GM21381 (cell line): ENCODE results near the gene TNFAIP8L1.
A peak's percentile ranks its signal among the peaks of the same experiment; 100 is the strongest.

ENCODE experiments used
- ATAC-seq: cut with Tn5 transposase; IDR thresholded peaks from one replicate; pipeline ENCODE4 v1.9.1; 2021; ENCODE audit warnings: mild to moderate bottlenecking, moderate library complexity; ENCODE audit not compliant: unreplicated experiment

The TNFAIP8L1 gene

DNA sequence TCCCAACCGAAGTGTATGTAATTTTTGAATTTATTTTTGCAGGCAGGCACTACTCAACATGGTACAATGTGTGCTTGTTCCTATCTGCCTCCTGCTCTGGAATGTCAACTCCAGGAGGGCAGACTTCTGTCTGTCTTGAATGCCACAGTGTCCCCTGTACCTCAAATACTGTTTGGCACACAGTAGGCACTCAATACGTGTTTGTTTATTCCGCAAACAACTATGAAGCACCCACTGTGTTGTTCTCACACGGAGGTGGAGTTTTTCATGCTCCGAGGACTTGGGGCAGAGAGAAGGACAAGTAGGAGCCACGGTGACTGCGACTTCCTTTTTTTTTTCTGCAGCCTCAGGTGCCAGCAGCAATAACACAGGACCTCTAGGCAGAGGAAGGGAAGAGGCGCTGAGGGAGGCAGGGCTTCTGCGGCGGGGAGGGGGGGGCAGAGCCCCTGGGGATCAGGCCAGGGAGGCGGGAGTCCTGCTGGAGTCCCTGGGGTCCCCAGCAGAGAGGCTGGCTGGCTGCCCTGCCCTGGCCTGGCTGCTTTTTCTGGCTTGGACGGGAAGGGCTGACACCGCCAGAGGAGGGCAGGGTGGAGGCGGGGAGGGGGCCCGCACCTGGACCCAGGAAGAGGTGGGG is 29.3 kb upstream of the TNFAIP8L1 start:
- no peak for ATAC-seq

DNA sequence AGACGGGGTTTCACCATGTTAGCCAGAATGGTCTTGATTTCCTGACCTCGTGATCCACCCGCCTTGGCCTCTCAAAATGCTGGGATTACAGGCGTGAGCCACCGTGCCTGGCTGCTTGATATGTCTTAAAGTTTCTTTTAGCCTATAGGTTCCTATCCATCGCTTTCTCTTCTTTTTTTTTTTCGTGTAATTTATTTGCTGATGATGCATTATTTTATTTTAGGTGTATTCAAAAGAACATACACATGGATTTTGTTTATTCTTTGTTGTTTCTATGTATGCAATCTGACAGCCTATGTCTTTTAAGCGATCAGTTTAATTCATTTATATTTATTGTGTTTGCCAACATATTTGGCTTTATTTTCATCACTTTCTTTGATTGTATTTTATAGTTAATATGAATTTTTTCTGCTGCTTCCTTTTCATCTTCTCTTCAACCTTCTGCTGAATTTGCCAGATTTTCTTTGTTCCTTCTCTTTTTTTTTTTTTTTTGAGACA is 26.0 kb upstream of the TNFAIP8L1 start:
- no peak for ATAC-seq

DNA sequence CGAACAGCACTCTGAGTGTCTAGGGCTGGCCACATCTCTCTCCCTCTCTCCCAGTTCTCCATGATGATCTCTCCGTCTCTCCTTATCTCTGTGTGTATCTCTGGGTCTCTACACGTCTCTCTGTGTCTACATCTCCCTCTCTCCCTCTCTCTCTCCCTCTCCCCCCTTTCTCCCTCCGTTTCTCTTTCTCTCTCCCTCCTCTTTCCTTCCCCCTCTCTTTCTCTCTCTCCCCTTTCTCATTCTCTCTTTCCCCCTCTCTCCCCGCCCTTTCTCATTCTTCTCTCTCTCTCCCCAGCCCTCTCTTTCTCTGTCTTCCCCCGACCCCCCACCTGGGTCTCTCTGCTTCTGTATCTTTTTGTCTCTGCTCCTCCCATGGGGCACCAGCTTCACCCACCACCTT is 21.3 kb upstream of the TNFAIP8L1 start:
- ATAC-seq, result no peak

DNA sequence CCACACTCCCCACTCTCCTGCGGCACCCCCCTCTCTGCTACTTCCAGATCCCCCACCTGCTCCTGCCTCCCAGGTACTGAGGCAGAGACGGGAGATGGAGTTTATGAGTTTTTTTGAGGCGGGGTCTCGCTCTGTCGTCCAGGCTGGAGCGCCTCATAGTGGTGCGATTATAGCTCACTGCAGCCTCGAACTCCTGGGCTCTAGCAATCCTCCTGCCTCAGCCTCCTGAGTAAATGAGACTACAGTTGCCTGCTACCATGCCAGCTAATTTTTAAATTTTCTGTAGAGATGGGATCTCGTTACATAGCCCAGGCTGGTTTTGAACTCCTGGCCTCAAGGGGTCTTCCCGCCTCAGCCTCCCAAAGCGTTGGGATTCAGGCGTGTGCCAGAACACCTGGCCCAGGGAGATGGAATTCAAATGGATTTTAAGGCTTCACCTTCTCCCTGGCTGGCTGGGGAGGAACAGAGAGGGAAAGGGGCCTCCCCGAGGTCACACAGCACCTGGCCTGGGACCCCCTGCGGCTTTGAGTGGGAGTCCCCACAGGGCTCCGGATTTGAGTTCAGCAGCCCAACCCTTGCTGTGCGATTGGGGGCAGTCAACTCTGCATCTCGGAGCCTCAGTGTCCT is 19.5 kb upstream of the TNFAIP8L1 start:
- no peak for ATAC-seq

DNA sequence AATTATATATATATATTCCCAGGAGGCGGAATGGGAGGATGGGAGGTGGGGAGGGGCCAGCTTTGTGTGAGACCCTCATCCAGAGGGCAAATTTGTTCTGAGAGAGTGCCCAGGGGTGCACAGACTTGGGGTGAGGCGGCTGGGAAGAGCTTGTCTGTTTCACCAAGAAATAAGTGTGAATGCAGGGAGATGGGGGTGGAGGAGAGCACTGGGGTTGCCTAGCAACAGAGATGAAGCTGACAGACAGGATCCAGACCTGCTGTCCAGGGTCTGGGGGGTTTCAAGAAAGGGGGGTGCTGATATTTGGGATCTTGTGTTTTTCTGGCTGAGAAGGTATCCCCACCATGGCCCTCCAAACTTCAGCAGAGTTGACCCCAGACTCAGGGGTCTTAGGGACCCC is 18.6 kb upstream of the TNFAIP8L1 start:
- ATAC-seq, result no peak

DNA sequence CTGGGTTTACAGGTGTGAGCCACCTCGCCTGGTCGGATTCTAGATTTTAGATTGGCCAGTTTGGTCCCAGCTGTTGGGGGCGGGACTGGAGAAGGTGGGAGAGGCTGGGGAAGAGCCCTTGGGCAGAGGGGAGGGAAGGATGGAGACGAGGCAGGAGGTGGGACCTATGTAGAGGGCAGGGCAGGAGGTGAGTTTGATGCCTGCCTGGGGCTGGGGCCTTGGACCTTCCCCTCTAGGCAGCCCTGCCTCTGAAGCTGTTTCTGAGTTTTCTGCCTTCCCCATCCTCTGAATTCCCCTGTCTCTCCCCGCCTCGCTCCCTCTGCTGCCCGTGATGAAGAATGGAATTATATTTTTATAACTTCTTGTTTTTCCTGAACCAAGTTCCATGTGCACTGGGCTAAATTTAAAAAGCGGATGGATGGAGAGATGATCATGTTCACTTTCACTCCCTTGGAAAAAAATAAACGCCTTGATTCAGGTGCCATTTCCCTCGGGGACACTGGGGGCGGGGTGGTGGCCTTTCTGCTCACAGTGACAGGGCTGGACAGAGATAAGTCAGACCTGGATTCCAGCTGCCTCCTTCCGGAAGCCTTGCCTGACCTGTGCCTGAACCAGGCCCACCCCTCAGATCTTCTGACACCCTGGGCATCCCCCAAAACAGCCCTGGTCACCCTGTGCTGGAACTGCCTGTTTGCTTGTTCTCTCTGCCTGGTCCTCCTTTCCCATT is 16.5 kb upstream of the TNFAIP8L1 start:
- ATAC-seq, result no peak

DNA sequence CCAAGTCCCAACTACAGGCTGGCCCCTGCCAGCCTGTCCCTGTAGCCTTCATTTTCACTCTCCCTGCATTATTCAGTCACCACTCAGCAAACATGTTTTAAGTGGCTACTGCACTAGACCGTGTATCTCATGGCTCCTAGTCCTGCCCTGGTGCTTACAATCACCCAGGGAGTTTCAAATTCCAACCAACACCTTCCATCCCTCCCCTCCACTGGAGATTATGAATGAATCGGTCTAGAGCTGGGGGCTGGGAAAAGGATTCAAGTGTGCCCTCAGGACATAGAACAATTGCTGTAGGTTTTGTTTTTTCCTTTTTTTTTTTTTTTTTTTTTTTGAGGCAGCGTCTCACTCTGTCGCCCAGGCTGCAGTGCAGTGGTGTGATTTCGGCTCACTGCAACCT is 15.0 kb upstream of the TNFAIP8L1 start:
- no peak for ATAC-seq

DNA sequence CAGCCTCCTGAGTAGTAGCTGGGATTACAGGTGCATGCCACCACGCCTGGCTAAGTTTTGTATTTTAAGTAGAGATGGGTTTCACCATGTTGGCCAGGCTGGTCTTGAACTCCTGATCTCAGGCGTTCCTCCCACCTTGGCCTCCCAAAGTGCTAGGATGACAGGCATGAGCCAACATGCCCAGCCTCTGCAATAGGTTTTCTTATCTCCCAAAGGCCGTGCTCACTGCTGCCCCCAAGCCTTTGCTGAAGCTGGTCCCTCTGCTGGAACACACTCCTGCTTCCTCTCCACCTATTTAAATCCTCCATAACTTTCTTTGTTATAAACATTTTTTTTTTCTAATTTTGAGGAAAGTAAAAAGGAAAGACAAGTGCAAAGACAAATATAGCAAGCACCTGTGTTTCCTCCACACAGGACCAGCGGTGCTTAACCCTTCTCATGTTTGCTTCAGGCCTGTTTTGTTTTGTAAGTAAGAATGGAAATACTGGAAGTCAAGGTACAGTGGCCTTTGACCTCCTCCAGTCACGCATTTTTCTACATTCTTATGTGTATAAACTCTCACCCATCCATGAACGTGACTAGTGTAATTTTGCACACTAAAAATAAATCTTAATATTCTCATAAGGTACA is 14.5 kb upstream of the TNFAIP8L1 start:
- no peak for ATAC-seq

DNA sequence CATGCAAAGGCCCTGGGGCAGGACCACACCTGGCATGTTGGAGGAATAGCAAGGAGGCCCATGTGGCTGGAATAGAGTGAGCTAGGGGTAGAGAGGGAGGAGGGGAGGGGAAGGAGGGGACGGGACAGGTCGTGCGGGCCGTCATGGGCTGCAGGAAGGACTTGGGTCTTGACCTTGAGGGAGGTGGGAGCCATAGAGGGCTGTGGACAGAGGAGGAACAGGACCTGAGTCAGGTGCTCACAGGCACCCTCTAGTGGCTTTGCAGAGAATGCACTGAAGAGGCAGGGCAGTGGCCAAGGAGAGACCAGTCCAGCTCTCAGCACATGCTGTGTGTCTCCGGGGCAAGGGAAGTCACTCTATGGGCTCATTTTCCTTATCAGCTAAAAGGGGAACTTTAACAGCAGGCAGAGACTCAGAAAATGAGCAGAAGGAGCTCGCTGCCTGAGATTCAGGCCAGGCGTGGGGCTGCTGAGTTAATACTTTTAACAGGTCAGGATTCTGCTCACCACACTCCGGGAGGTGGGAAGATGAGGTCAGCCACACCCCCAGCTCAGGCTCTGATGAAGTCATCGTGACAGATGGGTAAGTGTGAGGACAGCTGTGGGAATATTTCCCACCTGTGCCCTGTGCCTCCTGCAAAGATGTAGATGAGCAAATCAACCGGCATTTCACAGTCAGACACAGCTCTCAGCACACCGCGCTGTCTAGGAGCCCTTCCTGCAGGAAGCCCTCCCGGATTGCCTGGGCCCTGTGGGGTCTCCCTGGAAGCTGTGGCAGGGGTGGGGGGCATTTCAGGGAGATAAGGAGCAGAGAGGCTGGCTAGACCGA is 6.0 kb upstream of the TNFAIP8L1 start:
- ATAC-seq, result no peak

DNA sequence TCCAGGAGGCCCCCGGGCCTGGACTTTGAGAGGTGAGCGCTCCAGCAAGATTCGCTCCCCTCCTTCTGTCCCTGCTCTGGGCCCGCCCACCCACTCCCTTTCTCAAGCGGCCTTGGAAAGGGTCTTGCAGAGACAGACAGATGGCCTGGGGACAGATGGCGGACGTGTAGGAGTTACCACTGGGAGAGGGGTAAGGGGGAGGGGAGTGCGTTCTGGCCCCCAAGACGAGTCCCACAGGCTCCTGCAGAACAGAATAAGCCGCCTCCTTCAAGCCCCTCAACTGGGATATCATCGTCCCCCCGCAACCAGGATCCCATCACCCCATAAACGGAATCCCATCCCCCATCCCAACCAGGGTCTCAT is 3.6 kb upstream of the TNFAIP8L1 start:
- ATAC-seq, result no peak

DNA sequence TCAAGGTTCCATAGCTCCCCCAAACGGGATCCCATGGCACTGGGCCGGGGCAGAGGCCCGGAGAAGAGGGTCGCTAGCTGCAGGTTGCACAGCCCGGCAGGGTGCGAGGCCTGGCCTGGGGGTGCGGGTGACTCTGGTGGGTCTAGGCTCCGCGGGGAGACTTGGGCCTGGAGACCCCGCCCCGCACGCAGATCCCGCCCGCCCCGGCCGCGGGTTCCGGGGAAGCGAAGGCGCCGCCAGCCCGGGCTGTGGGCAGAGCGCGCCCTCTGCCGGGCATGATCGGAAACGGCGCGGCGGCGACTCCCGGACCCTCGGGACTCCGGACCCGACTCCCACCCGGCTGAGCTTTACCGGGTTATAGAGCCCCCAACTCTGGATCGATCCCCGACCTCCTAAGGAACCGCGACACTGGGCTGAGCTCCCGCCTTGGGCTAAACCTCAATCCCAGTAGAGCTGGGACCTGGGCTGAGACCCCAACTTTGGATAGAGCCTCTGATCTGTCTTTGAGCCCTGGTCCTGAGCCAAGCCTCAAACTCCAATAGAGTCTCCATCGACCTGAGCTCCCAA is 3.1 kb upstream of the TNFAIP8L1 start:
- no peak for ATAC-seq

DNA sequence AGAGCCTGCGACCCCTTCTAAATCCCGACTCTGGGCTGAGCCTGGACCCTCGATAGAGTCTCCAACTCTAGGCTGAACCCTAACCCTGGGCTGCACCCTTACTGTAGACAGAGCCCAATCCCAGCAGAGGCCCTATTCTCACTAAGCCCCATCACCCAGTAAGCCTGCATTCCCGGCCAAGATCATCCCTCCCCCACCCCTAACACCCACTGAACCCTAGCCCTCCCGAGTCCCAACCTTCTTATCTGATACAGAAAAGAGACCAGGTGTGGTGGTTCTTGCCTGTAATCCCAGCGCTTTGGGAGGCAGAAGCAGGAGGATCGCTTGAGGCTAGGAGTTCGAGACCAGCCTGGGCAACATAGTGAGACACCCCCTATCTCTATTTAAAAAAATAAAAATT is 2.6 kb upstream of the TNFAIP8L1 start:
- ATAC-seq, result no peak

DNA sequence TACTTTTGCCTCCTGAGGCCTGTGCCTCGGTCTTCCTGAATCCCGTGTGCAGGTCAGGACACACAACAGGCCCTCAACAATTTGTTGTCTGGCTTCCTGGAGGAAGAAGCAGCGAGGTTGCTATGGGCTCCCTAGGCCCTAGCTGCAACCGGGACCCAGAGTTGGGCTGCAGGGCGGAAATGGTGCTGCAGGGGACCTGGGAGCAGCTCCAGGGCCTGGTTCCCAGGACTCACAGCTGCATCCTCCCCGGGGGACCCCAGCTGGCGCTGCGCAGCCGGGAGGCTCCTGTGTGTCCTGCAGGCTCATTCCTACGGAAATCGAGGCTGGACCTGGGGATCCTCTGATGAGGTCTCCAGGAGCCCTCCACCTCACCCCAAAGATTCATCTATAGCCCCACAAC is 999 bp upstream of the TNFAIP8L1 start:
- no peak for ATAC-seq

DNA sequence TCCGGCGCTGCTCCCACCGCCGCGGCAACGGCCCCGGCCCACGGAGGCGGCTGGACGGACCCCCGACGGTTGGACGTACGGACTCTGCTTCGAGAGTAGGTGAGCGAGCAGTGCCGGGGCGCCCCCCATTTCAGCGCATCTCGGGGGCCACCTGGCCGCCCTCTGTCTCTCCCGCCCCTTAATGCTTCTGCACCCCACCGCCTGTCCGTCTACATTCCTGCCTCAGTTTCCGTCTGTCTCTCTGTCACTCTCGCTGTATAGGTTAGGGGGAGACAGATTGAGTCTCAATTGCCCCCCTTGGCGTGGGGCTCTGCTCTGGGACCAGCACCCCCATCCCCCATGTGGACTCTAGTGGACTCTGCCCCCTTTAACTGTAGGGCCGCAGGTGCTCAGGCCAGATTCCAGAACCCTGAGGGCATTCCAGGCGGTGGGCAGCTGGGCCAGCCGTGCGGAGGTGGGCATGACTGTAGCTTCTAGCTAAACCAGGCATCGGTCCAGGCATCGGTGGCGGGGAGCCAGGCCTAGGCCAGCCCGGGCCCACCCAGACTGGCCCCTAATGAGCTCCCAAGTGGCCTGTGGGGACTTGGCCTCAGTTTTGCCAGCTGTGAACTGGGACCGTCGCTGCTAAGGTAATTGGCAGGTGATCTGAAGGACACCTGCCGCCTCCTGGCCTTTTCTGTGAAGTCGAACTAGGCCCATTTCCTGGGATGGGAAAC is 373 bp downstream of the TNFAIP8L1 start:
- peak; percentile 6 for ATAC-seq

DNA sequence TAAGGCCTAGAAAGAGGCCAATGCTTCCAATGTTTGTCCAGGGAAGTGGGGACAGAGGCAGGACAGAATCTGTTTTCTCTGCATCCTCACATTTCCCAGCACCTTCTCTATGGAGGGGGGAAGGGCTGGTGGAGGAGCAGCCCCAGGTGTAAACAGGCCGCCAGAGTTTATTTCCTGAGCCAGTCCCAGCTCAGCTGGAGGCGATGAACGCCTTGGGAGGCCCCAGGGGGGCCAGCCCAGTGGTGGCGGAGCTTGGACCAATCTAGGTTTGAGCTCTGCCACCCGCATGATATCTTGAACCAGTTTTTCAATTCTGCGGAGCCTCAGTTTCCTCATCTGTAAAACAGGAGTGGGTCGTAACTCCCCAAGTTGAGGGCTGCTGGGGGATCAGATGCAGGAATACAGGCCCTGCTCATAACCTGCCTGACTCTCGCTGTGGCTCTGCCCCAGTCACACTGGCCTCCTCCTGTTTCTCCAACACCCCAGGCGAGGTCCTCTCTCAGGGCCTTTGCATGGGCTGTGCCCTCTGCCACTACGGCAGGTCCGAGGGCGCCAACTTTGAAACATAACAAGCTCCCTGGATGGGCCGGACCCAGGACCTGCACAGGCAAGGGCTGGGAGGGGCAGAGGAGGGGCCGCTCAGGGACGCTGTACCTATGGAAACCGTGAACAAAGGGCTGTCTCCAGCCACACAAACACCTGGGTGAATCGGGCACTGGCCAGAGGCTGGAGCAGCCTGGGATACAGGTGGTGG is 1.1 kb downstream of the TNFAIP8L1 start:
- ATAC-seq, result no peak

DNA sequence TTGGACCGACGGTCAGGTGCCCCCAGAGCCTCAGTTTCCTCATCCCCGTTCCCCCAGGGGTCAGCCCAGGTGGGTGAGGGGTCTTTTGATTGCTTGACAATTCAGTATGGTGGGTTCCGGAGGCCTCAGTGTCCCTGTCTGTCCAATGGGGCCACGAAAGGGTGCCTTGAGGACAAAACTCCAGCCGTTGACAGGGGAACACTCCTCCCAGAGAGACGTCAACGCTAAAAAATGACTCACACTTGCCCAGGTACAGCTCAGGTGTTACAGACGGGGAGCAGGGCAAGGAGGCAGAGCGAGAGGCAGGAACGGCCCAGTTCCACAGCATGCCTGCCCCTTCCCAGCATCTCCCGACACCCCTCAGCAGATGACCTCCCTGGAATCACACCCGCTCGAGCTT is 1.8 kb downstream of the TNFAIP8L1 start:
- no peak for ATAC-seq

DNA sequence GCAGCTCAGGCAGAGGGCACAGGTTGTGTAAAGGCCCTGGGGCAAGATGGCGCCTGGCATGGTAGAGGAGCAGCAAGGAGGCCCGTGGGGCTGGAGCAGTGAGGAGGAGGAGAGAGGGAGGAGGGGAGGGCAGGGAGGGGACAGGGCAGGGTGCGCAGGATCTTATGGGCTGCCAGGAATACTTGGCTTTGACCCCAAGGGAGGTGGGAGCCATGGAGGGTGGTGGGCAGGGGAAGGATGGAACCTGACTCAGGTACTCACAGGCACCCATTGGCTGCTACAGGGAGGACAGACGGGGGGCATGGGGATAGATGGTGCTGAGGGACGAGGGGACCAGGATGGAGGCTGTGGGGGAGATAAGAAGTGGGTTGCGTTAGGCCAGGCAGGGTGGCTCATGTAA is 3.3 kb downstream of the TNFAIP8L1 start:
- ATAC-seq, result no peak

DNA sequence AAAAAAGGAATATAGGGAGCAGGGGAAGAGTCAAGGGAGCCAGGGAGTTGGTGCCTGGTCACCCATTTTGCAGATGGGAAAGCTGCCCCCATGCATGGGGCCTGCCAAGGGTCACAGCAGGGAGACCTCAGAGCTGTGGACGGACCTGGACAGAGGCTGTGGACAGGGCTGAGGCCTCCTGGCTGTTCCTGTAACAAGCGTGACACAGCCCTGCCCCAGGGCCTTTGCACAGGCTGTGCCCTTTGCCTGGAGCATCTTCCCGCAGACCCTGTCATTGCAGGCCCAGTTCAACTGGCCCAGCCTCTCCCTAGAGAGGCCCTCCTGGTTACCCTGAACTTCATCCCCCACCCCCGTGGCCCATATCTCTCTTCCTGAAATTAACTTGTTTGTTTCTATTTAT is 6.4 kb downstream of the TNFAIP8L1 start:
- ATAC-seq, result no peak
